Natural killer cell (primary cell): ENCODE data around the gene ITGAE. TPM values are rescaled to one million over a fixed set of nuclear protein-coding genes. Genes with fewer than 3 reads are reported as not detected.
A peak's percentile ranks its signal among the peaks of the same experiment; 100 is the strongest.

Experiments
- ATAC-seq, 3 donors: fragments of 150-1000 bp in 2 of 3; fragments of 200-7000 bp in 1 of 3; cut with Tn5 transposase; 1 replicate in 1 of 3; 2 replicates in 2 of 3; pipeline ENCODE4 v1.10.0; 2021; ENCODE audit warnings: mild to moderate bottlenecking in 2 of 3, moderate library complexity in 2 of 3
- DNase-seq, 2 donors: peaks; one replicate each; pipeline versions ENCODE4 v3.0.0 to v3.0.0-alpha.2; 2013 to 2021; ENCODE audit warnings: mixed read lengths in 1 of 2
- H3K27ac ChIP-seq: one replicate; pipeline ENCODE4 v1.5.1; 2013; ENCODE audit warnings: mild to moderate bottlenecking, low read length
- H3K27me3 ChIP-seq: one replicate; pipeline ENCODE4 v1.6.1; 2013; ENCODE audit warnings: low read length; ENCODE audit not compliant: control insufficient read depth, insufficient read depth
- H3K36me3 ChIP-seq: one replicate; pipeline ENCODE4 v1.6.1; 2013; ENCODE audit warnings: low read length; ENCODE audit not compliant: control insufficient read depth, insufficient read depth
- H3K4me1 ChIP-seq: one replicate; pipeline ENCODE4 v1.6.1; 2013; ENCODE audit warnings: low read length; ENCODE audit not compliant: control insufficient read depth, insufficient read depth
- H3K4me3 ChIP-seq: one replicate; pipeline ENCODE4 v1.5.1; 2013; ENCODE audit warnings: low read length
- H3K9me3 ChIP-seq: one replicate; pipeline ENCODE4 v1.6.1; 2013; ENCODE audit warnings: low read length; ENCODE audit not compliant: control insufficient read depth, insufficient read depth
- H3K27ac Mint-ChIP-seq, 2 donors: one replicate each; pipeline ENCODE4 v1.8.0; 2022; ENCODE audit warnings: mild to moderate bottlenecking in 2 of 2, mixed read lengths in 2 of 2, moderate library complexity in 1 of 2
- H3K27me3 Mint-ChIP-seq, 2 donors: one replicate each; pipeline ENCODE4 v1.8.0; 2022; ENCODE audit warnings: low read depth in 2 of 2, mixed read lengths in 2 of 2
- H3K36me3 Mint-ChIP-seq: one replicate; pipeline ENCODE4 v1.8.0; 2022; ENCODE audit warnings: mixed read lengths
- H3K4me1 Mint-ChIP-seq, 2 donors: one replicate each; pipeline ENCODE4 v1.8.0; 2022; ENCODE audit warnings: mixed read lengths in 2 of 2
- H3K4me3 Mint-ChIP-seq: one replicate; pipeline ENCODE4 v1.8.0; 2022; ENCODE audit warnings: mild to moderate bottlenecking, moderate library complexity, mixed read lengths
- H3K9me3 Mint-ChIP-seq, 2 donors: one replicate each; pipeline ENCODE4 v1.8.0; 2022; ENCODE audit warnings: mixed read lengths in 2 of 2
- WGBS: methylation state at CpG from one replicate; pipeline ENCODE4 v1.1.7; 2013; ENCODE audit warnings: missing lambda C conversion rate; ENCODE audit not compliant: insufficient coverage; 5-methylcytosine and 5-hydroxymethylcytosine counted together
- intact Hi-C: fragments of 100-400 bp; cut with micrococcal nuclease; formaldehyde crosslinking; loops from one replicate; pipeline ENCODE4 v1.14.2; 2022
- total RNA-seq, 4 donors: library from RNA; stranded (reverse); fragments of 120-200 nt in 1 of 4; gene quantifications; one replicate each; pipeline versions ENCODE4 v1.2.3 to v1.2.4, GENCODE V29; 2013 to 2022
- TF ChIP-seq, protein P1 (sequence below): fragments of 200-600 bp; IDR thresholded peaks from one replicate; pipeline ENCODE4 v1.8.0; 2022; ENCODE audit warnings: antibody characterized with exemption

Gene ITGAE
- total RNA-seq, 3 donors from 2014 or later (not counting 1 experiment from before 2014, with no cell fraction given) = 12.8 to 13.8 (median 13.8) TPM

DNA sequence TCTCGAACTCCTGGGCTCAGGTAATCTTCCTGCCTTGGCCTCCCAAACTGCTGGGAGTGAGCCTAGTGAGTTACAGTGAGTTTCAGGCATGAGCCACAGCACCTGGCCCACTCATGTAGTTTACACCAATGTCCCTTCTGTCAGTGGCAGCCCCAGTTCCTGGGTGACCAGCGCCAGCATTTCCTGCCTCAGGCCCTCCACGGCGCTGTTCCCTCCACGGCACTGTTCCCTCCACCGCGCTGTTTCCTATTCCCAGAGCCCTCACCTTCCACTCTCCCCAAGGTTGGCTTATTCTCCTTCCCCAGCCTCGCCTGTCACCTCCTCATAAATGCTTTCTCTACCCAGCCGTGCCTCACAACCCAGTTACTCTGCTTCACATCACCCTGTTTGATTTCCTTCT lies 32.6 kb downstream of the ITGAE start:
- Mint-ChIP-seq H3K27ac (peak overlapping the region; percentile 91 to 99), H3K4me3 (peak overlapping the region; percentile 67), H3K27me3 (peaks cover 0 to 4% of the 10 kb centered on the region in 2 donors), H3K36me3 (no peaks in the 10 kb centered on the region), H3K4me1 (peaks cover 80 to 81% of the 10 kb centered on the region in 2 donors), H3K9me3 (peaks cover 0 to 3% of the 10 kb centered on the region in 2 donors)
- H3K27ac ChIP-seq = no peak overlapping the region
- 88% methylated on average over 9 of the region's 9 CpGs for WGBS
- intact Hi-C loops = loop anchor here (5.0 kb wide), 1 partner anchor 76 kb away; no protein-coding TSS in a partner anchor
- H3K4me1 ChIP-seq = peaks cover 90% of the 10 kb centered on the region
- TF ChIP-seq, protein P1, sequence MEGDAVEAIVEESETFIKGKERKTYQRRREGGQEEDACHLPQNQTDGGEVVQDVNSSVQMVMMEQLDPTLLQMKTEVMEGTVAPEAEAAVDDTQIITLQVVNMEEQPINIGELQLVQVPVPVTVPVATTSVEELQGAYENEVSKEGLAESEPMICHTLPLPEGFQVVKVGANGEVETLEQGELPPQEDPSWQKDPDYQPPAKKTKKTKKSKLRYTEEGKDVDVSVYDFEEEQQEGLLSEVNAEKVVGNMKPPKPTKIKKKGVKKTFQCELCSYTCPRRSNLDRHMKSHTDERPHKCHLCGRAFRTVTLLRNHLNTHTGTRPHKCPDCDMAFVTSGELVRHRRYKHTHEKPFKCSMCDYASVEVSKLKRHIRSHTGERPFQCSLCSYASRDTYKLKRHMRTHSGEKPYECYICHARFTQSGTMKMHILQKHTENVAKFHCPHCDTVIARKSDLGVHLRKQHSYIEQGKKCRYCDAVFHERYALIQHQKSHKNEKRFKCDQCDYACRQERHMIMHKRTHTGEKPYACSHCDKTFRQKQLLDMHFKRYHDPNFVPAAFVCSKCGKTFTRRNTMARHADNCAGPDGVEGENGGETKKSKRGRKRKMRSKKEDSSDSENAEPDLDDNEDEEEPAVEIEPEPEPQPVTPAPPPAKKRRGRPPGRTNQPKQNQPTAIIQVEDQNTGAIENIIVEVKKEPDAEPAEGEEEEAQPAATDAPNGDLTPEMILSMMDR = no peak
- no peaks in the 10 kb centered on the region for H3K27me3 ChIP-seq
- no peaks in the 10 kb centered on the region for H3K9me3 ChIP-seq
- H3K36me3 ChIP-seq = no peaks in the 10 kb centered on the region
- no peak overlapping the region for H3K4me3 ChIP-seq
- DNase-seq (no peak), ATAC-seq (no peak)

DNA sequence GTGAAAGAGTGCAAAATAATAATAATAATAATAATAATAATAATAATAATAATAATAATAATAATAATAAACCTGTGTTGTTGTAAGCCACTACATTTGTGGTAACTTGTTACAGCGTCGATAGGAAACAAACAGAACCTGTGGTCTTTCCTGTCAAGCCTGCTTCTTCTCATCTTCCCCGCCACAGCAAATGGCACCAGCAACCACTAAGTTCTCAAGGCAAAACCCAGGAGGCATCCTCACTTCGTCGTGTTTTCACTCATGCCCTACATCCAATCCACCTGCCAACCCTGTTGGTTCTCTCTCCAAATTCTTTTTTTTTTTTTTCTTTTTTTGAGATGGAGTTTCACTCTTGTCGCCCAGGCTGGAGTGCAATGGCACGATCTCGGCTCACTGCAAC lies 34.2 kb downstream of the ITGAE start:
- Histone ChIP-seq H3K4me3 (no peak overlapping the region), H3K4me1 (peaks cover 99% of the 10 kb centered on the region), H3K27me3 (no peaks in the 10 kb centered on the region), H3K9me3 (no peaks in the 10 kb centered on the region), H3K27ac (peak overlapping the region; percentile 84), H3K36me3 (no peaks in the 10 kb centered on the region)
- Mint-ChIP-seq H3K36me3 (no peaks in the 10 kb centered on the region), H3K27ac (peak overlapping the region; percentile 94 to 99), H3K9me3 (peaks cover 0 to 3% of the 10 kb centered on the region in 2 donors), H3K4me3 (peak overlapping the region; percentile 65), H3K4me1 (peaks cover 71 to 82% of the 10 kb centered on the region in 2 donors), H3K27me3 (peaks cover 0 to under 1% of the 10 kb centered on the region in 2 donors)
- ATAC-seq (no peak), DNase-seq (peak in 1 of 2 donors; percentile 66)
- intact Hi-C loops = loop anchor here (5.0 kb wide), 1 partner anchor 74 kb away; no protein-coding TSS in a partner anchor
- WGBS = 37% methylated on average over 8 of the region's 8 CpGs
- TF ChIP-seq, protein P1 = no peak

DNA sequence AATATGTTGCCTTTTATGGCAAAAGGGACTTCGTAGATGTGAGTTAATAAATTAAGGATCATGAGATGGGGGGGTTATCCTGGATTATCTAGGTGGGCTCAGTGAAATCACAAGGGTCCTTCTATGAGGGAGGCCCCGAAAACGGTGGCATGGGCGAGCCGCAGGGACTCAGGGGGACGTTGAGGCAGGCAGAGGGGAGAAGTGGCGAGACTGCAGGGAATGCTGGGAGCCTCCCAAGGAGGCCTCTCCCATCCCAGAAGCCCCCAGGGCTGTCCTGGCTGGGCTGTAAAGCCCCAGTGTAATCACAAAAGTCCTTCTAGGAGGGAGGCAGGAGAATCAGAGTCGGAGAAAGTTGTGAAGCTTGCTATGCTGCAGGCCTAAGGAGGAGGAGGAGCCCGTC lies 35.0 kb downstream of the ITGAE start:
- Mint-ChIP-seq H3K4me1 (peaks cover 70 to 84% of the 10 kb centered on the region in 2 donors), H3K36me3 (no peaks in the 10 kb centered on the region), H3K4me3 (peak overlapping the region; percentile 62), H3K27ac (peak overlapping the region; percentile 94 to 99), H3K9me3 (peaks cover 0 to 3% of the 10 kb centered on the region in 2 donors), H3K27me3 (no peaks in the 10 kb centered on the region)
- TF ChIP-seq, protein P1 = no peak
- no peak overlapping the region for H3K4me3 ChIP-seq
- no peaks in the 10 kb centered on the region for H3K27me3 ChIP-seq
- intact Hi-C loops = loop anchor here (1.0 to 5.0 kb wide), 4 partner anchors 27 to 951 kb away; no protein-coding TSS in a partner anchor
- no peaks in the 10 kb centered on the region for H3K9me3 ChIP-seq
- no peak for DNase-seq
- no peaks in the 10 kb centered on the region for H3K36me3 ChIP-seq
- H3K27ac ChIP-seq = peak overlapping the region; percentile 84
- ATAC-seq = no peak
- 92% methylated on average over 9 of the region's 9 CpGs for WGBS
- H3K4me1 ChIP-seq = peaks cover 99% of the 10 kb centered on the region

DNA sequence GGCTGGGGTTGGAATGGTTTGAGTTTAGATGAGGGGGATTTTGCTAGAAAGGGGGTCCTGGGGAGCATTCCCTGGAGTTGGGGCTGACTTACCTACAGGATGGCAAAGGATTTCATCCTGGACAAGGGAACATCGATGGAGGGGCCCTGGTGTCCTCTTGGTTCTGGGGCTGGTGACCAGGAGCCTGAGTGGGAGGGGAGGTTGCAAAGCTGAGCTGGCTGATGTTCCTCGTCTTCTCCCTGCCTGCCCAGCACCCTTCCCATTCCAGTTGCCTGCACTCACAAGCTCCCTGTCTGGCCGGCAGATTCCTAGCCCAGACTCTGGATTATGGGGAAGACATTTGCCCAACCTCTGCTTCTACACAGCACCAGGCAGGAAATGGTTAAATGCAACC lies 37.2 kb downstream of the ITGAE start:
- Histone ChIP-seq H3K4me1 (peaks cover 80% of the 10 kb centered on the region), H3K27ac (peak overlapping the region; percentile 91), H3K27me3 (no peaks in the 10 kb centered on the region), H3K36me3 (no peaks in the 10 kb centered on the region), H3K4me3 (peak overlapping the region; percentile 38), H3K9me3 (no peaks in the 10 kb centered on the region)
- 51% methylated on average over 3 of the region's 3 CpGs for WGBS
- Mint-ChIP-seq H3K9me3 (peaks cover 0 to 3% of the 10 kb centered on the region in 2 donors), H3K36me3 (no peaks in the 10 kb centered on the region), H3K27me3 (no peaks in the 10 kb centered on the region), H3K4me3 (peak overlapping the region; percentile 92), H3K27ac (peak overlapping the region; percentile 94 to 99), H3K4me1 (peaks cover 59 to 74% of the 10 kb centered on the region in 2 donors)
- intact Hi-C loops = loop anchor here (1.0 to 2.0 kb wide), 3 partner anchors 25 to 949 kb away; no protein-coding TSS in a partner anchor
- TF ChIP-seq, protein P1 = no peak
- ATAC-seq (no peak), DNase-seq (no peak)
